Stimulated activated CD8-positive, alpha-beta memory T cell treated with anti-CD3 and anti-CD28 coated beads, Interleukin-4, amount 100 ng/mL, for 4 hours (primary cell): ENCODE measurements around the gene COL6A2.

Experiments
- DNase-seq, 2 donors: peaks; one replicate each; pipeline ENCODE4 v3.0.0-alpha.2; 2020; ENCODE audit warnings: low read depth in 2 of 2, low spot score in 1 of 2

COL6A2 gene

DNA sequence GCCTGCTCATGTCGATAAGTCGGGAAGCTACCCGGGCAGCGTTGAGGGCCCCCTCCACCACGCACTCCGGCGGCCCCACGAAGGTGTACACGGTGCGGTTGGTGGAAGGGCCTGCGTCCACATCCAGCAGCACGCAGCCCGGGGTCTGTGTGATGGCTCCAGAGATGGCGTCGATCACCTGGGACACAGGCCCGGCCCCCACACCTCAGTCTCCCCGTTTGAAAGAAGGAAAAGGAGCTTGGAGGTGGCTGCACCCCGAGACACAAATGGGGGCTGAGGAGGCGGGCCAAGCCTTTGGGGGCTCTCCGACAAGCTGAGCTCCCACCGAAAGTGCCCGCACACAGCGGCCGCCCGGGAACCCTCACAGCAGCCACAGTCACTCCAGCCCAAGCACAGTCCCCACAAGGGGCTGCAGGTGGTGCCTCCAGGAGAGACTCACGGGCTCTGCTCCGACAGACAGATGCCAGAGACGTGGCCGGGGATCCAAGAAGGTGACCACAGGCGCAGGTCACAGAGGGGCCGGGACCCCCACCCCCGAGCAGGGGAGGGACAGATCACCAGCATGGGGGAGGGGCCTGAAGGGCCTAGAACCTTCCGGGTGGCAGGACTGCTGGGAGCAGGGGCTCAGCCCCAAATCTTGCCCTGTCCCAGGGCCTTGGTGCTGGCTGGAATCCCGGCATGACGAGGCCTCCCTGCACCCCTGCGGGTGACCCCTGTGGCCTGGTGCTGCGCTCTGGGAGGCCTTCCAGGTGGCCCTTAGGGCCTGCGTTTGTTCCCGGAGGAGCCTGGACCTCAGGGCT, 56.4 kb downstream of the COL6A2 start:
- no peak for DNase-seq

DNA sequence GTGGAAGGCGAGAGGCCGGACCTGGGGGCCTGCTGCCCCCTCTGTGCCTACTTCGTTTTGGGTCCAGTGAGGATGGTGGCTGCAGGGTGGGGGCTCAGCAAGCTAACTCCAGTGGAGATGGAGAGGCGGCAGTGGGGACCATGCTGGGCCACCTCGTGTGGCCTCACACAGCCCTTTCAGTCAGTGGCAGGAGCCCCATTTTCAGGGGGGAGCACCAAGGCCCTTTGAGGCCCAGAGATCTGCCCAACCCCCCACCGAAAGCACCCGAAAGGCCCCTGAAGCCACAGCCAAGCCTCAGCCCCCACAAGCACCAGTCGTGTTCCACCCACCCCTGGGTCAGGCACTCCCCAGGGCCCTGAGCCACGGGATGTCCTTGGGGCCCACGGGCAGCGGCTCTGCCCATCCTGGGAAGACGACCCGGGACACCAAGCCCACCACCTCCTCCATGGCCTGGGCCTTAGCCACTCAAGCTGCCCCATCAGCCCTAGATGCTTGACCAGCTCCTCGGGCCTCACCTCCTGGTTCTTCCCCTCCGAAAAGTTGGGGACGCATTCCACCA, 57.1 kb downstream of the COL6A2 start:
- no peak for DNase-seq

- no peak for DNase-seq
Measured at GRCh38 chr21:46155514-46156377, 57.8 kb downstream of the COL6A2 start, which contains the start of gene FTCD. Gene FTCD (minus strand): TSS chr21:46155579. CDS start chr21:46155523, 56 bp downstream.

GRCh38 chr21:46156378-46156645, 58.4 kb downstream of the COL6A2 start:
- no peak for DNase-seq

DNA sequence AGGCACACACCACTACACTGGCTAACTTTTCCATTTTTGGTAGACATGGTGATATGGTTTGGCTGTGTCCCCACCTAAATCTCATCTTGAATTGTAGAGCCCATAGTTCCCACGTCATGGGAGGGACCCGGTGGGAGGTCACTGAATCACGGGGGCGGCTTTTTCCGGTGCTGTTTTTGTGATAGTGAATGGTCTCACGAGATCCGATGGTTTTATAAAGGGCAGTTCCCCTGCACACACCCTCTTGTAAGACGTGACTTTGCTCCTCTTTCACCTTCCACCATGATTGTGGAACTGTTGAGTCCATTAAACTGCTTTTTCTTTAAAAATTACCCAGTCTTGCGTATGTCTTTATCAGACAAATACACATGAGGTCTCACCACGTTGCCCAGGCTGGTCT, 58.8 kb downstream of the COL6A2 start:
- DNase-seq: no peak

DNA sequence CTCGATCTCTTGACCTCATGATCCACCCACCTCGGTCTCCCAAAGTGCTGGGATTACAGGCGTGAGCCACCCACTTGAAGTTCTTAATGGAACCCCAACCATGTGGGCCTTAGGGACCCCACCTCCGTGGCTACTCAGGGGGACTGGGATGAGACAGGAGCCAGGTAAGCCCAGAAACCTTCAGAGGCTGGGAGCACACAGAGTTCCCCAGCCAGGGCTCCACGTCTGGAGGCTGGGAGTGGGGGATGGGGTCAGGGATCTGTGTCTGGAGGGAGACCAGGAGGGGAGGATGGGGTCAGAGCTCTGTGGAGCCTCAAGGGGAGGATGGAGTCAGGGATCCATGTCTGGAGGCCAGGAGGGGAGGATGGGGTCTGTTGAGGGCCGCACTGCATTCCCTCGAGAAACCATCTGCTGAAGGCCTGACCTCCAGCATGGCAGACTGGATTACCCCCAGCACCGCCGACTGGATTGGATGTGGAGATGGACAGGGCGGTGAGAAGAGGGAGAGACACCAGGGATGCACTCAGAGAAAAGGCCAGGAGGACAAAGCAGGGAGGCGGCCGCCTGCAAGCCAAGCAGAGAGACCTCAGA, 59.6 kb downstream of the COL6A2 start:
- DNase-seq: no peak

- no peak for DNase-seq
Measured at GRCh38 chr21:46157987-46158451, 60.1 kb downstream of the COL6A2 start.

DNA sequence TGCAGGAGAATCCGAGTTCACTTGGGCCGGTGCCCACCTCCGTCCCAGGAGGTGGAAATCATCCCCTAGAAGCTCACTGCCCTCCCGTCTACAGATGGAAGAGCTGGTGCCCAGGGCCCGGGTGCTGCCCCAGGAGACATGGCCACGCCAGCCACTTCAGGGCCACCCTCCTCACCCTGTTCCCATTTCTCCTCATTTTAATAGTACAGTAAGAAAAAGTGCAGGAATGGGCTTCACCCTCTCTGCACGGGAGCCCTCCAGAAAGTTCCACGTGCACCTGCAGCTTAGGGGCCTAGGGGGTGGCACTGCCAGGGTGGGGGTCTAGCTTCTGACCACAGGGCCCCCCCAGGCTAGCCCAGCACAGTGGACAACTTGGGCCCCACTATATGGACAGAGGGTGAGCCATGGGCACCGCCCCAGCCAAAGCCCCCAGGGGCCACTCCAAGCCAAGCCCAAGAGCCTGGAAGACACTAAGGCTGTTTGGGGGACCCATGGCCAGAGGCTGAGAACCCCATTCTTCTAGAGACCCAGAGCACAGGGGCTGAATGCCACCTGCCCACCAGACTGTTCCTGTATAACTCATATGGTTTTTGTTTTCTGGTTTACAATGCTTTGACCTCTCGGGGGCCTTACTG, 60.9 kb downstream of the COL6A2 start:
- DNase-seq: no peak

DNA sequence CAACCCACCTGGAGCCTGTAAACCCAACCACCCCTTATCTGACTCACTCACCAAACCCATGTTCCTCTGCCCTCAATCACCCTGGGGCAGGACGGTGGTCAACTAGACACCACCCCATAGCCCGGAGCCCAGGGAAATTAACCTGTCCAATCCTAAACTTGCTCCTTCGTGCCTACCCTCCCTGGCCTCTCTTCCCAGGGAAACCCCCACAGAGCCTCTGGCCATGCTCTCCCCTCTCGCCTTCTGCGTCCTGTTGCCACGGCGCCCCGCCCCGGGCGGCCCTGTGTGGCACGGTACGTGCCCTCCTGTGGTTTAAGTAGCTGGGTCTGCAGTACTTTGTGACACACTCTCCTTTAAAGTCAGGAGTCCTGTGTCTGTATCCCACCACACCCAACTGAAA, 61.5 kb downstream of the COL6A2 start:
- DNase-seq: no peak

DNA sequence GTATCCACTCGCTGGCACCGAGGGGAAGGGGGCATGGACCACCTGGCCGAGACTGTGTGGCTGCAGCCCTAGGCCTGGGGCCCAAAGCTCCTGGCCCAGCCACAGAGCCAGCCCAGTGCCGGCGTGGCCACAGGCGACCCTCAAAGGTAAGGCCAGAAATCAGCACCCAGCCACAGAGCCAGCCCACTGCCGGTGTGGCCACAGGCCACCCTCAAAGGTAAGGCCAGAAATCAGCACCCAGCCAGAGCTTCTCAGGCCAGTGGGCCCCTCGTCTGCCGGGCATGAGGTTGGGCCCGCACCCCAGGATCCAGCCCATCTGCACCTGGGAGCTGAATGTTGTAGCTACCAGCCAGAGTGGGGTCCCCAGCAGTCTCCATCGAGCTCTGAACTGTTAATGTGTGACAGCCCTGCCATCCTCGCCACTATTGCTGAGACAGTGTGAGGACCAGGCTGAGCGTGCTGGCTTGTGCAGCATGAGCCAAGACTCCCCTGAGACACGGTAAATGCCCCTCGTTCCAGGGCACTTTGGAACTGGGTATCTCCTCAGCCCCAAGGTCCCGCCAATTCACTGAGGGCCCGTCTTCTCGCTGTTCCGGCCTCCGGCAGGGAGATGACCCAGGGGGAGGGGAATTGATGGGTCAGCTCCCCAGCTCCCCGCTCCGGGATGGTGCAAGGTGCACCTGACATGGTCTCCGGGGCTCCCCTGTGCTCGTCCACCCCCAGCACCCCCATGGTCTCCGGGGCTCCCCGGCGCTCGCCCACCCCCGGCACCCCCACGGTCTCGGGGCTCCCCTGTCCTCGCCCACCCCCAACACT, 62.1 kb downstream of the COL6A2 start:
- DNase-seq: no peak

- no peak for DNase-seq
Measured at GRCh38 chr21:46160657-46160906, 62.7 kb downstream of the COL6A2 start.

DNA sequence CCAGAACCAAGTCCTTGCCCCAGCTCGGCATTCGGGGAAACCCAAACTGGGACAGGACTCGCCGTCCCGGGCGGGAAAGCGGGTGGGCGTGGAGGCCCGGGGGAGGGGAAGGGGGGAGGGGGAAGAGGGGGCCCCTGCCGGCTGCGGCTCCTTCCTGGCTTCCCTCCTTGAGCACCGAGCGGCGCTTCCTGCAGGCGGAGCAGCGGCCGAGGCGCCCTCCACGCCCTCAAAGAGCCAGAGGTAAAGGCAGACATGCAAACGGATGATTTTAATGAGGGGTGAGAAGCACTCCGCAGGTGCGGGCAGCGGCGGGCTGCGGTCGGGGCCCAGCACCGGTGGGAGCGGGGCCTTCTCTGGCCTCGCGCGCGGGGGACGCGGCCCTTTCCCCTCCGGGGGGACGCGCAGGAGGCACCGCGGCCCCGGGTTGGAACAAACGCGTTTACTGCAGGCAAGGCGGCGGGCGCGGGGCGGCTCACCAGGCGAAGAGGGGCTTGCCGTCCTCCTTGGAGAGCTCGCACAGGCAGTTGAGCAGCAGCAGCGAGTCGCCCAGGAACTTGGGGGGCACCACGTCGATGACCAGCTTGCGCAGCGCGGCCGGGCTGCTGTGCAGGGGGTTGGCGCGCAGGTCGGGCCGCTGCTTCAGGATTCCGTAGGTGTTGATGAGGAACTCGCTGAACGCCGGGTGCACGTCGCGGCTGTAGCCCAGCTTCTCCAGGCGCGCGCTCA, 63.2 kb downstream of the COL6A2 start:
- no peak for DNase-seq

DNA sequence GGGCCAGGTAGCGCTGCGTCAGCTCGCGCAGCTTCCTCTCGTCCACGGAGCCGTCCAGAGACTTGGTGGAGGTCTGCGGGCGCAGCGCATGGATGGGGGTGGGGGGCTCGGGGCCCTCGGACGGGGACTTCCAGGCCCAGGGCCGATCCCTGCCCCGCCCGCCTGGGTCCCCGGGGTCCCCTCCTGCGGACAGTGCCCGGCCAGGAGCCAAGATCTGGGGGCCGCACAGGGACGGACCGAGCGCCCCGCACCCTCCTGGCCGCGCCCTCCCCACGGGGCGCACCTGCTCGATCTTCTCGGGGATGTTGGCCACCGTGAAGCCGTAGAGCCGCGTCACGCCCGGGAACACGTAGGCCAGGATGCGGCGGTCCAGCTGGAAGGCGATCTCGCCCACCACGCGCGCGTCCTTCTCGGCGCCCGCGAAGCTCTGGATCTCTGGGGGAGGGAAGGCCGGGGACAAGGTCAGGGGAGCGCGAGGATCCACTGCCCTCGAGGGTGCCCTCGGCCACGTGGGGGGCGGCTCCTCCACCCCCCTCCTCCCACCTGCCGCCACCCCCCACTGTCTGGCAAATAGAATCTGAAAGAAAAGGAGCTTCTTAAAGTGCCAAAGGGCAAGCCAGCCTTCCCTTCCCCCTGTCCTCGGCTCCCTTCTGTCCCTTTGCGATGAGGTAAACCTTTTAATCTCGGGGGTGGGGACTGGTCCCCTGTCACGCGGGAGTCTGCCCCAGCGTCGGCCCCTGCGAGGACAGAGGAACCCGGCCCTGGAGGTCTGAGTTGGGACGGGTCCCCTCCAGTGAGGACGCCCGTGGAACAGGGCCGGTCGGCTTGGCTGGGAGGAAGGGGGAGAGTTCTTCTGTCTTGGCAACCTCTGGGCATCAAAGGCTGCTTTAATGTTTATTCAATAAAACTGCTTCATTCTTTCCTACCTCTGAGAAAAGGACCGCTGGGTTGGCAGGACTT, 64.0 kb downstream of the COL6A2 start:
- no peak for DNase-seq

DNA sequence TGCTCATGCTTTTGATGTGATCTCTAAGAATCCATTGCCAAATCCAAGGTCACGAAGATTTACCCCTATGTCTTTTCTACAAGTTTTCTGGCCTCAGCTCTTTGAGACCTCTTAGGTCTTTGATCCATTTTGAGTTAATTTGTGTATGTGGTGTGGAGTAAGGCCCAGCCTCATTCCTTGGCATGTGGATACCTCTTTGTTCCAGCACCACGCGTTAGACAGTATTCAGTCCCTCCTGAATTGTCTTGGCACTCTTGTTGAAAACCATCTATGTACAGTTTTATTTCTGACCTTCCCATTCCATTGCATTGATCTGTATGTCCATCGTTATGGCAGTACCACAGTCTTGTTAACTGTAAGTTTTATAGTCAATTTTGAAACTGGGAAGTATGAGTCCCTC, 65.5 kb downstream of the COL6A2 start:
- no peak for DNase-seq

DNA sequence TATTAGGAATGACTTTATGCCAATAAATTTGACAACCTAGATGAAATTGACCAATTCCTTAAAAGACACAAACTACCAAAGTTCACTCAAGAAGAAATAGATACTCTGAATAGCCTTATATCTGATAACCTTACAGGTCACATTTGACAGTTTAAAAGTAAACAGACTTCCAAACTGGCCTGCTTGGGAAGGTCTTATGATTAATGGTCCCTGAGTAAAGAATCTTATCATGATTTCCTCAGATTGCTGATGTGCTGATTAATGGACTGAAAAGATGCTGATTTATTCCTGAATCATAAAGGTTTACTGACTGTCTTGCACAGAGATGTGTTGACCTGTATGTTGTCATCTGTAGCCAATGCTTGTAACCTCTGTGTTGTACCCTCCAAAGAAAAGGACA, 67.2 kb downstream of the COL6A2 start:
- no peak for DNase-seq

DNA sequence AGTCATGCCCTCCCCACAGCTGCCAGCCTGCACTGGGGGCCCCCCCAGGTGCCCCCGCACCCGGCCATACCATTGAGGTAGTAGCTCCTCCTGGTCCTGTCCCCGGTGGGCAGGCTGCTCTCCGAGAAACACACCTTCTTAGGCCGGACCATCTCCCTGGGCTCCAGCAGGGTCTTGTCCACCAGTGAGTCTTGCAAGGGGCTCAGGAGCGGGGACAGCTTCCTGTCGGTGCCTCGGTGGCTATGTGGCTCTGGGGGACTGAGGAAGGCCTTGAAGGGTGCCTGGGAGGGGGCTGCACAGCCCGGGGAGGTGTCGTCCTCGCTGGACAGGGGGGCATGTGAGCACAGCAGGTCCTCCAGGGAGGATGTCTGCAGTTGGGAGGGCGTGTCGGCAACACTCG, 70.3 kb downstream of the COL6A2 start:
- no peak for DNase-seq

DNA sequence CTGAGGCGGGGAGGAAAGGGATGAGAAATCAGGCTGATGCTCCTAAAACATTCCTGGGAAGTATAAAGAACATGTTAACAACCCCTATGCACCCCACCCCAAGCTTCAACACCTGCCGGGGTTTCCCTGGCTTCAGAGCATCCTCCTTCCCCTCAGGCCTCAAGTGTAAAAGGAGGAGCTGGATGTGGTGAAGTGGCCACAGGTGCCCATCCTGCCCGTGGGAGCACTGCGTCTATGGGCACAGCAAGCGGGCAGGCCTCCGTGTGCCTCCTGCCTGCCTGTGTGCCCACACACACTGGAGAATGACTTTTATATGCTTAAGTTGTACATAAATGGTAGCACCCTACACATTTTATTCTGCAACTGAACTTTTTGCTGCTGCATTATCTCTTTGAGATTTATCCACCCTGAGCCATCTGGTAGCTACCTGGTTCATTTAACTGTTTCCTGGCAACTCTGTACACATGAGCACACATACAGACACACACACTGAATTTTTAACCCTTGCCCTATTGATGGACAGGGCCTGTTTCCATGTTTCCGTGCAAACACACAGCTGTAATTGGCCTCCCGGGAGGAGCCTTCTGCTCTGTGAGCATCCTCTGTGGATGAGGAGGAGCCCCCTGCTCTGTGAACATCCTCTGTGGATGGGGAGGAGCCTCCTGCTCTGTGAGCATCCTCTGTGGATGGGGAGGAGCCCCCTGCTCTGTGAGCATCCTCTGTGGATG, 70.9 kb downstream of the COL6A2 start:
- DNase-seq: no peak
